Spleen (tissue), 11 donors: ENCODE results near the gene ADAMTS17. TPM values are rescaled to one million over a fixed set of nuclear protein-coding genes. Genes with fewer than 3 reads are reported as not detected.

ENCODE experiments used
- DNase-seq: peaks from one replicate; pipeline ENCODE4 v3.0.0-alpha.2; 2020
- H3K27ac ChIP-seq, 8 donors: fragments of 200-600 bp; sonication (generic) in 7 of 8; 1 replicate in 4 of 8; 2 replicates in 4 of 8; pipeline versions ENCODE4 v1.5.0 to v1.8.0; 2016 to 2021; ENCODE audit warnings: inconsistent platforms in 4 of 8, mild to moderate bottlenecking in 4 of 8, moderate library complexity in 1 of 8
- H3K27me3 ChIP-seq, 7 donors: fragments of 200-600 bp; sonication (generic) in 6 of 7; replicated peaks in 1 of 7; 1 replicate in 4 of 7; 2 replicates in 3 of 7; pipeline versions ENCODE4 v1.5.0 to v1.8.0; 2016 to 2021; ENCODE audit warnings: inconsistent platforms in 3 of 7, mild to moderate bottlenecking in 1 of 7
- H3K36me3 ChIP-seq, 6 donors: fragments of 200-600 bp; sonication (generic) in 5 of 6; 1 replicate in 4 of 6; 2 replicates in 2 of 6; pipeline versions ENCODE4 v1.5.0 to v1.8.0; 2016 to 2021; ENCODE audit warnings: inconsistent platforms in 2 of 6
- H3K4me1 ChIP-seq, 6 donors: fragments of 200-600 bp; sonication (generic) in 5 of 6; 1 replicate in 3 of 6; 2 replicates in 3 of 6; pipeline versions ENCODE4 v1.5.0 to v1.8.0; 2016 to 2021; ENCODE audit warnings: inconsistent platforms in 3 of 6
- H3K4me3 ChIP-seq, 8 donors: fragments of 200-600 bp; sonication (generic) in 7 of 8; 1 replicate in 4 of 8; 2 replicates in 4 of 8; pipeline versions ENCODE4 v1.5.0 to v1.8.0; 2016 to 2021; ENCODE audit warnings: inconsistent platforms in 4 of 8, mild to moderate bottlenecking in 4 of 8, moderate library complexity in 2 of 8
- H3K9me3 ChIP-seq, 8 donors: fragments of 200-600 bp; sonication (generic) in 7 of 8; 1 replicate in 4 of 8; 2 replicates in 4 of 8; pipeline versions ENCODE4 v1.5.0 to v1.8.0; 2016 to 2021; ENCODE audit warnings: inconsistent platforms in 4 of 8
- POLR2A ChIP-seq, 3 donors: fragments of 450-650 bp; IDR thresholded peaks; one replicate each; pipeline ENCODE4 v1.5.1; 2017; ENCODE audit warnings: antibody characterized with exemption in 3 of 3, mild to moderate bottlenecking in 1 of 3
- POLR2AphosphoS5 ChIP-seq, 3 donors: sonication (generic); formaldehyde crosslinking; IDR thresholded peaks; one replicate each; pipeline ENCODE4 v1.5.1; 2017; ENCODE audit warnings: antibody characterized with exemption in 3 of 3
- WGBS, 5 donors: extraction: QIAGEN DNeasy Blood & Tissue Kit in 3 of 5; methylation state at CpG; one replicate each; pipeline versions ENCODE4 v1.1.5 to v1.1.7; 2013 to 2018; 5-methylcytosine and 5-hydroxymethylcytosine counted together
- intact Hi-C: fragments of 100-400 bp; cut with DNase I; formaldehyde crosslinking; loops from one replicate; pipeline ENCODE4 v1.15.0; 2023; ENCODE audit warnings: low total_unique reads
- polyA plus RNA-seq, 3 donors: library from polyadenylated mRNA; stranded (reverse); fragments of 200-250 nt; gene quantifications; one replicate each; pipeline ENCODE4 v1.2.1, GENCODE V29; 2013
- total RNA-seq, 7 donors: library from RNA; depleted of rRNA in 3 of 7; stranded (reverse); fragments of >200 nt in 3 of 7; fragmentation: NEBNext Ultra II Directional in 4 of 7; extraction: Animal tissue kit (Norgen Biotek cat#: 25700) in 4 of 7; gene quantifications; one replicate each; pipeline versions ENCODE4 v1.1.0 to v1.2.1, GENCODE V29; 2016 to 2021
- TF ChIP-seq, protein P1 (sequence below), 11 experiments: fragments of 200-600 bp in 7 of 11; fragments of 450-650 bp in 4 of 11; sonication (generic) in 4 of 11; IDR thresholded peaks in 8 of 11; conservative IDR thresholded peaks in 3 of 11; 1 replicate in 7 of 11; 2 replicates in 4 of 11; pipeline versions ENCODE4 v1.4.0 to v1.8.0; 2016 to 2021; ENCODE audit warnings: antibody characterized with exemption in 11 of 11, inconsistent platforms in 4 of 11, mild to moderate bottlenecking in 1 of 11
- donor health status: healthy with polysubstance abuse.
- donor health status: DM: no; HTN: no; CAD: no; lungs with moderate emphysema.
- donor health status: DM: no; HTN: no; CAD: no.
- donor health status: Bipolar disorder and iron deficiency.
- donor health status: healthy.
- donor health status: DM: no; HTN: no; CAD: no.
- donor health status: DM: yes; HTN: yes; CAD: no.

Gene ADAMTS17
- total and polyA plus RNA-seq, 10 donors = 0.21 to 13.2 (median 5.8) TPM

DNA sequence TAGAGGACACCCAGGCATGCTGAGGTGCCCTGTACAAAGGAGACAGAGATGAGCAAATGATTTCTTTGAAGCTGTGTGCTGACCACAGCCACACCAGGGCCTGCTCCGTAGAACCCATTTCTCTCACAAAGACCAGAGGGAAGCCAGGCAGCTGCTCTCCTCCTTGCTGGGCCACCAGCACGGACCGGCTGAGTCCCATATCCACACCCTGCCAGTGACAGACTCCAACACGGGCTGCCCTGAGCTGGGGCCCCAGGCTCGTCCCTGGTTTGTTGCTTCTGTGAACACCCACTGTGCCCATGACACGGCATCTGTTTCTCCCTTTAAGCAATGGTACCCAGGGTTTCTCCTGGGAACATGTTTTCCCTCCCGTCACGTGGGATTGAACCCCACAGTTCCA lies 284.5 kb downstream of the ADAMTS17 start:
- no peak for DNase-seq
- WGBS, 5 donors = 83 to 93% (median 90%) methylated on average over 8 of the region's 8 CpGs
- TF ChIP-seq, protein P1, sequence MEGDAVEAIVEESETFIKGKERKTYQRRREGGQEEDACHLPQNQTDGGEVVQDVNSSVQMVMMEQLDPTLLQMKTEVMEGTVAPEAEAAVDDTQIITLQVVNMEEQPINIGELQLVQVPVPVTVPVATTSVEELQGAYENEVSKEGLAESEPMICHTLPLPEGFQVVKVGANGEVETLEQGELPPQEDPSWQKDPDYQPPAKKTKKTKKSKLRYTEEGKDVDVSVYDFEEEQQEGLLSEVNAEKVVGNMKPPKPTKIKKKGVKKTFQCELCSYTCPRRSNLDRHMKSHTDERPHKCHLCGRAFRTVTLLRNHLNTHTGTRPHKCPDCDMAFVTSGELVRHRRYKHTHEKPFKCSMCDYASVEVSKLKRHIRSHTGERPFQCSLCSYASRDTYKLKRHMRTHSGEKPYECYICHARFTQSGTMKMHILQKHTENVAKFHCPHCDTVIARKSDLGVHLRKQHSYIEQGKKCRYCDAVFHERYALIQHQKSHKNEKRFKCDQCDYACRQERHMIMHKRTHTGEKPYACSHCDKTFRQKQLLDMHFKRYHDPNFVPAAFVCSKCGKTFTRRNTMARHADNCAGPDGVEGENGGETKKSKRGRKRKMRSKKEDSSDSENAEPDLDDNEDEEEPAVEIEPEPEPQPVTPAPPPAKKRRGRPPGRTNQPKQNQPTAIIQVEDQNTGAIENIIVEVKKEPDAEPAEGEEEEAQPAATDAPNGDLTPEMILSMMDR (IDR thresholded peaks at IDR 0.05 in 8 of 11, conservative IDR thresholded peaks at IDR 0.05 in 3 of 11) = no peak
- TF ChIP-seq POLR2A (IDR thresholded peaks at IDR 0.05) = no peak
- no peak for TF ChIP-seq POLR2AphosphoS5 (IDR thresholded peaks at IDR 0.05)

GRCh38 chr15:100056411-100057072 lies 285.2 kb downstream of the ADAMTS17 start:
- no peak overlapping the region for H3K27ac ChIP-seq
- no peak for TF ChIP-seq POLR2AphosphoS5 (IDR thresholded peaks at IDR 0.05)
- TF ChIP-seq, protein P1 (IDR thresholded peaks at IDR 0.05 in 8 of 11, conservative IDR thresholded peaks at IDR 0.05 in 3 of 11) = no peak
- no peak for TF ChIP-seq POLR2A (IDR thresholded peaks at IDR 0.05)
- H3K27me3 ChIP-seq = peaks cover 0 to 12% (median 0%) of the 10 kb centered on the region in 7 donors
- H3K4me1 ChIP-seq = no peaks in the 10 kb centered on the region
- DNase-seq = no peak
- intact Hi-C loops = no loop called here
- H3K9me3 ChIP-seq = no peaks in the 10 kb centered on the region
- H3K36me3 ChIP-seq = no peaks in the 10 kb centered on the region
- 93 to 97% (median 94%) methylated on average over 14 of the region's 14 CpGs for WGBS, 5 donors
- no peak overlapping the region for H3K4me3 ChIP-seq

More for the DNA sequence above, 284.5 kb downstream of the ADAMTS17 start:
- H3K4me3 ChIP-seq = no peak overlapping the region
- intact Hi-C loops = no loop called here
- peaks cover 0 to 12% (median 0%) of the 10 kb centered on the region in 7 donors for H3K27me3 ChIP-seq
- H3K27ac ChIP-seq = no peak overlapping the region
- no peaks in the 10 kb centered on the region for H3K36me3 ChIP-seq
- H3K4me1 ChIP-seq = no peaks in the 10 kb centered on the region
- no peaks in the 10 kb centered on the region for H3K9me3 ChIP-seq

GRCh38 chr15:100055821-100056220 lies 286.0 kb downstream of the ADAMTS17 start:
- TF ChIP-seq POLR2A (IDR thresholded peaks at IDR 0.05) (no peak), POLR2AphosphoS5 (IDR thresholded peaks at IDR 0.05) (no peak)
- TF ChIP-seq, protein P1 (IDR thresholded peaks at IDR 0.05 in 8 of 11, conservative IDR thresholded peaks at IDR 0.05 in 3 of 11) = no peak
- peaks cover 0 to 12% (median 0%) of the 10 kb centered on the region in 7 donors for H3K27me3 ChIP-seq
- no peak overlapping the region for H3K4me3 ChIP-seq
- no peaks in the 10 kb centered on the region for H3K36me3 ChIP-seq
- DNase-seq = no peak
- intact Hi-C loops = no loop called here
- no peak overlapping the region for H3K27ac ChIP-seq
- no peaks in the 10 kb centered on the region for H3K4me1 ChIP-seq
- no peaks in the 10 kb centered on the region for H3K9me3 ChIP-seq
- WGBS, 5 donors = 65 to 83% (median 78%) methylated on average over 2 of the region's 2 CpGs

DNA sequence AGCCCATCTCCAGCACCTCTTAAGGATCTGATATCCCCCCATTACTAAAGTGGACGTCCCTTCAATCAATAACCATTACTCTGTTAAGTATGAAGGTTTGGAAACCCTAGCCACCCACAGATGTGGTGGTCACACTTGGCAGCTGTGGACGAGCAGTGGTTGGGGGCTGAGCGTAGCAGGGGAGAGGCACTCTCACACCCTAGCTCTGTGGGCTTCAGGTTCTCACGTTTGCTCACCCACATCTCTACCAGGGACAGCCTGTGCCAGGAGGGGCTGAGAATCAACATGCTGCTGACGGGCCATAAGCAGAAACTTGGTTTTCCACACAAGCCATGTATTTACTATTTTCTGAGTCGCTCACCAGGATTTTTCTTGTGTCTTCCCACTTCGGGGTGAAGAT lies 287.2 kb downstream of the ADAMTS17 start:
- H3K4me3 ChIP-seq = no peak overlapping the region
- no peaks in the 10 kb centered on the region for H3K9me3 ChIP-seq
- H3K27me3 ChIP-seq = peaks cover 0 to 12% (median 0%) of the 10 kb centered on the region in 7 donors
- 60 to 83% (median 75%) methylated on average over 7 of the region's 7 CpGs for WGBS, 5 donors
- no peak overlapping the region for H3K27ac ChIP-seq
- H3K4me1 ChIP-seq = no peaks in the 10 kb centered on the region
- TF ChIP-seq, protein P1 (IDR thresholded peaks at IDR 0.05 in 8 of 11, conservative IDR thresholded peaks at IDR 0.05 in 3 of 11) = no peak
- TF ChIP-seq POLR2A (IDR thresholded peaks at IDR 0.05) = no peak
- no peak for TF ChIP-seq POLR2AphosphoS5 (IDR thresholded peaks at IDR 0.05)
- intact Hi-C loops = no loop called here
- no peak for DNase-seq
- H3K36me3 ChIP-seq = no peaks in the 10 kb centered on the region
